GM19438 (cell line): Measurements from ENCODE around the gene ATG7.
"Not testable (repeated sequence)": the region's sequence is repeated elsewhere in the genome, so short reads cannot be mapped to it uniquely, and the experiment has no call there.

Experiments
- ATAC-seq: cut with Tn5 transposase; IDR thresholded peaks from one replicate; pipeline ENCODE4 v1.9.1; 2021; ENCODE audit warnings: low read depth; ENCODE audit not compliant: unreplicated experiment

The ATG7 gene

DNA sequence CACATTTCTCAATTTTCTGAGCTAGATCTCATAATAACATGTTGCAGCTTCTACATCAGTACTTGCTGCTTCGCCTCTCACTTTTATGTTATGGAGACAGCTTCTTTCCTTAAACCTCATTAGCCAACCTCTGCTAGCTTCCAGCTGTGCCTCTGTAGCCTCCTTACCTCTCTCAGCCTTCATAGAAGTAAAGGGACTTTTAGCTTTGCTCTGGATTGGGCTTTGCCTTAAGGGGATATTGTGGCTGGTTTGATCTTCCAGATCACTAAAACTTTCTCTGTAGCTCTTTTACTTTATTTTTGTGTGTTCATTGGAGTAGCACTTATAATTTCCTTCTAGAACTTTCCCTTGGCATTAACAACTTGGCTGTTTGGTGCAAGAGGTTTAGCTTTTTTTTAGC is 150.1 kb downstream of the ATG7 start:
- no peak for ATAC-seq

DNA sequence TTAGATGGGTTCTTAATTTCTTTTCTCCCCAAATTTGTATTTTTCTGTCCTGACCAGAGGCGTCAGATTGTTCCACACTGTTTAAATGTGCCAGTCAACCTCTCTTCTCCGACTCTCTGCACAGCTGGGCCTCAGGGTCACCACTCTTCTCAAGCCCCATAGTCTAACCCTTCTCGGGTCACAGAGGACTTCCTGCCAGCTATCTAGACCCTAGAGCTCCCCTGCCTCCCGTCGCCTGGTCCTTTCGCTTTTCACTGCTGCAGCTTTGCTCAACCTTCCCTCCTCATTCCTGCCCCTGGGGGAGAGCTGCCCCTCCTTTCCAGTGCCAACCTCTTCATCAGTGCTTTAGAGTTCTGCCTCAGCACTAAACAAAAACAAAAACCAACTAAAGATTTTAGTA is 151.7 kb downstream of the ATG7 start:
- ATAC-seq = no peak

DNA sequence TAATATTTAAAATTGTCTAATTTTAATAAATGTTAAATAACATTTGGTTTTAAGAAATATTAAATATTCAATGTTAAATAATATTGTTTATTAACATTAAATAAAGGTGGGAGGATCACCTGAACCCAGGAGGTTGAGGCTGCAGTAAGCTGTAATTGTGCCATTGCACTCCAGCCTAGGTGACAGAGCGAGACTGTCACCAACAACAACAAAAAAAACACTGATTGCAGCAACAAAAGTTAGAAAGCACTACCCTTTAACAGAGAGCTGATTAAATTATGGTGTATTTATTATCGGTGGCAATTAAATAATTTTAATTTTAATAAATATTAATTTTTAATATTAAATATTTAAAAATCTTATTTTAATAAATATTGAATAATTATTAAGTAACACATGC is 152.1 kb downstream of the ATG7 start:
- no peak for ATAC-seq

DNA sequence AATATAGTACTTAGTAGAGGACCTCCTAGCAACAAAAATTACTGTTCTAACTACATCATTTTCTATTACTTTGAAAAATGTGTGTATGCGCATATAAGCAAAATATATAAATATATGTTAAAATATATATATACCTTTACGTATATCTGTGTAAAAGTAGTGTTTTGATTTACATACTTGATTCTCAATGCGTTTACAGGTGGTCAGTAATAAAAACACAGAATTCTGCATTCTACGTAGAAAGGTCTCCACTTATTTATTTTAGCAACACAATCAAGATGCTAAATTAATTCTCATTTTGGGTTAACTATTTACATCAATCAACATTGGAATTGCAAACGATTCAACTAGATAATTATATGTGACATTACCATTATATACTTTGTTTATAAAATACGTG is 158.0 kb downstream of the ATG7 start:
- ATAC-seq = no peak

DNA sequence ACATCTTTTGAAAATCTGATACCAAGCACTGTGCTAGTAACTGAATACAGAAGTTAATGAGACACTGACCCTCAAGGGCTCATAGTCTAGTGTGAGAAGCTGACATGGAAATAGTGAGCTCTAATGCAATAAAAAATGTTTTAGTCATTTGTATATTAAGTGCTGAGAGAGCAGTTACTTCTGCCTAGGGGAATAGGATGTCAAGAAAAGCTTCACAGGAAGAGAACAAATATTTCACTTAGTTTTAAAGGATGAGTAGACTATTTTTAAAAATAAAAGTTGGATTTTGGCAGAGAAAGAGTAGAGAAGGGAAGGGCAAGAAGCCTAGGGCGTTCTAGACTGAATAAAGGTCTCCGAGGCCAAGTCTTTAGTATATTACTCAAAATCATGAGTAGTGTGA is 158.4 kb downstream of the ATG7 start:
- ATAC-seq = no peak

DNA sequence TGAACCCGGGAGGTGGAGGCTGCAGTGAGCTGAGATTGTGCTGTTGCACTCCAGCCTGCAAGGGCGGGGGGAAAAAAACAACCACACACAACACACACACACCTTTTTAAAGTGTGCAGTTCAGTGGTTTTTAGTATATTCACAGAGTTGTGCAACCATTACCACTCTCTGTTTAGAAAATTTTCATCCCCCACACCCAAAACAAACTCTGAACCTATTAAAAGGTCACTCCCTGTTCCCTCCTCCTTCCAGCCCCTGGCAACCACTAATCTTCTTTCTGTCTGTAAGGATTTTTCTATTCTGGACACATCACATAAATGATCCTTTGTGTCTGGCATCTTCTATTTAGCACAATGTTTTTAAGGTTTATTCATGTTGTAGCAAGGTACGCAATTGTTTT is 159.1 kb downstream of the ATG7 start:
- ATAC-seq = no peak

DNA sequence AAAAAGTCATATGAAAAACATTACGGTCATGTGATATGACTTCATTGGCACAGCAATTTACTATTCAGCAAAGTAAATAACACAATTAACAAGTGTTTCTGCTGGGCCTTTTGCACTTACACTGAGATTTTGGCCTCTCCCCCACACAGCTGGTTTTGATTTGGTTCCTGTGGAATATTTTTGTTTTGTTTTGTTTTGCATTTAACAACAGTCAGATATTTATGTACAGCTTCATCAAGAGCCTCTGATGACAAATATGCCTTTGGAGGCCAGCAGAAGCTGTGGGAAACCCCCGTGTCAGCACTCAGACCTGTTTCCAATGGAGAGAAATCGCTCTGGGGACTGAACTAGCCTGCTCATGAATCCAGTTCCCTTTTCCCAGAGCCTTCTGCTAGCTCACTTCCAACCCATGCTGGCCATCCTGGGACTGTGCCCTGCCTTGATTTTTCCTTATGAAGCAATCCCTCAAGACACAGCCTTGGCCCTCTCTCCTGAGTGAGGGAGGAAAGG is 161.9 kb downstream of the ATG7 start:
- ATAC-seq = no peak

DNA sequence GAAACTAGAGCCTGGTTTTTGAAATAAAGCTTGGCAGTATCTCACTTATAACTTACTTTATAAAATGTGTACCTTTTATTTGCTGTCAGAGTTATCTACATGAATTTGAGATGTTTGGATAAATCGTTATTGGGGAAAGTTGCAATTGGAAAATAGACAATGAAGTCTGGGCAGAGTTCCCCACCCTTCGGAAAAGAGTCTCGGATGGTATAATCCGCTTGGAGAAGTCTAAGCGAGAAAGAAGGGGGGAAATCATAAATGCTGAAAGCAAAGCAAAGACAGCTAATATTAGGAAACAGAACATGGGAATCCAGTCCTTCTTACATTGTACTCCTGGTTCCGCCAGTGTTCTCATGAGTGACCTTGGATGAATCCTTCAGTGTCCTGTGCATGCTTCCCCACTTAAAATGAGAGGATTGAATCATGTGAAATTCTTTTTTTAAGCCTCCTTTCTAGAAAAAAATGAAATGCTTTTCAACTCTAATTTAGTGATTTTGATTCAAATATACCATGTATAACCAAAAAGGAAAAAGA is 162.4 kb downstream of the ATG7 start:
- ATAC-seq = no peak

DNA sequence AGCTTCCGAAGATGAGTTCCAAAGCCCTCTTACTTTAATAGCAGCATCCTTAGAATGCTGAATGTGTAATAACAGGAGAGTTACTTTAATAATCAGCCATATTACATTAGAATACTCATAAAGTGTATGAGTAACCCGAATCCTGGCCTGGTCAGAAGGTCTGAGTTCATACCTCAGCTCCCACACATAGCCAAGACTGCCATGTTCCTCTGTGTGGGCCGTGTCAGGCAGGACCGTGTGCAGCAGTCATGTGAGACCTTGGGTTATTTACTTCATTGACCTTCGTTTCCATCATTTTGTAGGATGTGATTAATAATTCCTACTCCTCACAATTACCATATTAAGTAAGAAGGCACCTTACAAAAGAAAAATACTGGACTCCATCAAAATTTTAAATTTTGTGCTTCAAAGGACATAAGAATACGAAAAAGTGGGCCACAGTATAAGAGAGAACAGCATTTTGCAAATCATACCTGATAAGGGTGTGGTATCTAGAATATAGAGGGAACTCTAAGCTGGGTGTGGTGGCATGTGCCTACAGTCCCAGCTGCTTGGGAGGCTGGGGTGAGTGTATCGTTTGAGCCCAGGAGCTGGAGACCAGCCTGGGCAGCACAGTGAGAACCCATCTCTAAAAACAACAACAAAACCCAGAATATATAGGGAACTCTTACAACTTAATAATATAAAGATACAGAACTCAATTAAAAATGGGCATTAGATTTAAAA is 163.4 kb downstream of the ATG7 start:
- ATAC-seq = no peak

DNA sequence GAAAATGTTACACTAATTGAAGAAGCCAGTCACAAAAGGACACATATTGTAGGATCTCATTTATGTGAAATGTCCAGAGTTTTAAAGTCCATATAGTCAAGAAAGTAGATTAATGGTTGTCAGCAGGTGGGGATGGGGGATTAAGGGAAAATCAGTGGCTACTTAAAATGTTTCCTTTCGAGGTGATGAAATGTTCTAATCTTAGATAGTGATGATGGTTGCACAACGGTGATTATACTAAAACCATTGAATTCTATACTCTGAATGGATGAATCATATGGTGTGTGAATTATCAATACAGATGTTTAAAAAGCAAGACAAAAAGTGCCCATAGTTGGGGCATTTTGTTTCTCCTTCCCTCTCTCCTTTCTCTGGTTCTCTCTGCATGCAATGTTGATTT is 164.6 kb downstream of the ATG7 start:
- no peak for ATAC-seq

DNA sequence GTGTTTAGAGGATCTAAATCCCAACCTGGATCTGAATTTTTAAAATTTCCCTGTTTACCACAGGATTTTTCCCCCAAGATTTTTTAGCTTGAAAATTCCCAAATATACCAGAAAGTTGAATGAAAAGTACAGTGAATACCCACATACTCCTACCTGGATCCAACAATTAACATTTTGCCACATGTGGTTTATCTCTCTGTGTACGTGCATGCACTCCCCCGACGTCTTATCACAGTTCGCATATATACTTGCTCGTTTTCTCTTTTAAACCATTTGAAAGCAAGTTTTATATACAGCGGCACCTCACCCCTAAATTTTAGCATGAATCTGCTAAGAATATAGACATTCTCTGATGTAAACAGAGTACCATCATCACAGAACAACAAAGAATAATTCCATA is 165.3 kb downstream of the ATG7 start:
- ATAC-seq = no peak

DNA sequence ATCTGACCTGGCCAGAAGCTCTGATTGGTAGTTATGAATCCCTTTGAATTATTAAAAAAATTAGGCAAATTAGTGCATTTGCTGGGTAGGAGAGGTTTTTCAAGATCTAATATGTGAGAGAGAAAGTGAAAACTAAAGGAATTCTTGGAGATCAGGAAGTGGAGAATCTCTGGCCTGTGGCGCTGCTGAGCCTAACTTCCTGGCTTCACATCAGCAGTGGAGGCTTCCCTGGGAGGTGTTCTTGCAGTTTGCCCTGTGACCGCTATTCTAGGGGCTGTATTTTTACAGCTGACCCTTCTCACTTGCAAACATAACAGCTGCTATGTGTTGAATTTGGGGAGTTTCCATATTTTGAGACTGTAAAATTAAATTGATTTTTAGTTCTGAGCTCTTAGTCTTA is 166.4 kb downstream of the ATG7 start:
- no peak for ATAC-seq

DNA sequence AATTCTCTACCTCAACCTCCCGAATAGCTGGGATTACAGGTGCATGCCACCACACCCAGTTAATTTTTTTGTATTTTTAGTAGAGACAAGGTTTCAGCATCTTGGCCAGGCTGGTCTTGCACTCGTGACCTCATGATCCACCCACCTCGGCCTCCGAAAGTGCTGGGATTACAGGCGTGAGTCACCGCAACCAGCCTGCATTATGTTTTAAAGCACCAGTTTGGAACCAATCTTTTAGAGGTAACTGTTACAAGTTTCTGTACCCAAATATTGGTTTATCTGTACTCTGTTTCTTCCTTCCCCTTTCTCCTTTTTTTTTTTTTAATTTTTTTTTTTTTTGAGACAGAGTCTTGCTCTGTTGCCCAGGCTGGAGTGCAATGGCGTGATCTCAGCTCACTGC is 169.1 kb downstream of the ATG7 start:
- ATAC-seq = not testable (repeated sequence)

DNA sequence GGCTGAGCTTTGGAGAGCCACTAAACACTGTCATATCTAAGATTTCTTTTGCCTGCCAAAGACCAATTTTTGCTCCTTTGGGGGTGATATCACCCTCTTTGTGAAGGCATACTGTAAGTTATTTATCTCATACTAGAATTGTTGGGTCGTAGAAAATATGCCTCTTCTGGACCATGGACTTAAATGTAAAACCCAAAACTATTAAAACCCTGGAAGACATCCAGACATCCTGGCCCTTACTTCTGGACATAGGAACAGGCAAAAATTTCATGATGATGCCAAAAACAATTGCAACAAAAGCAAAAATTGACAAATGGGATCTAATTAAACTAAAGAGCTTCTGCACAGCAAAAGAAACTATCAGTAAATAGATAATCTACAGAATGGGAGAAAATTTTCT is 172.2 kb downstream of the ATG7 start:
- ATAC-seq = no peak

DNA sequence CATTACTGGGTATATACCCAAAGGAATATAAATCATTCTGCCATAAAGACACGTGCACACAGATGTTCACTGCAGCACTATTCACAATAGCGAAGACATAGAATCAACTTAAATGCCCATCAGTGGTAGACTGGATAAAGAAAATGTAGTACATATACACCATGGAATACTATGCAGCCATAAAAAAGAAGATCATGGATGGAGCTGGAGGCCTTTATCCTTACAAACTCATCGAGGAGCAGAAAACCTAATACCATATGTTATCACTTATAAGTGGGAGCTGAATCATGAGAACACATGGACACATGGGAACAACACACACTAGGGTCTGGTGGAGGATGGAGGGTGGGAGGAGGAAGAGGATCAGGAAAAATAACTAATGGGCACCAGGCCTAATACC is 173.0 kb downstream of the ATG7 start:
- ATAC-seq = not testable (repeated sequence)

DNA sequence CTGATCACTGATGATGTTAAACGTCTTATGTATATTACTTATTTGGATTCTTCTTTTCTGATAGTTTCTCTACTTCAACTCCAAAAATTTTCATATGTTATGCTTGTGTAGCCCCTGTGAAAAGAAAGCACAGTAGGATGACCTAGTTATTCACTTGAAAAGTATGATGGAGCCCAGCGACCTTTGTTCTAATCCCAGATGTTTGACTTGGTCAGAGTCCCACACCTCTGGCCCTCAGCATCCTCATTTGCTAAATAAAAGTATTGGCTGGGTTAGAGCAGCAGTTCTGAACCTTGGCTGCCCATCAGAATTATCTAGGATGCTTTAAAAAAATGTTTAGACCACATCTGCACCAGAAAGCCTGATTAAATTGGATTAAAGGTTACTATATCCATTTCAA is 173.7 kb downstream of the ATG7 start:
- no peak for ATAC-seq

DNA sequence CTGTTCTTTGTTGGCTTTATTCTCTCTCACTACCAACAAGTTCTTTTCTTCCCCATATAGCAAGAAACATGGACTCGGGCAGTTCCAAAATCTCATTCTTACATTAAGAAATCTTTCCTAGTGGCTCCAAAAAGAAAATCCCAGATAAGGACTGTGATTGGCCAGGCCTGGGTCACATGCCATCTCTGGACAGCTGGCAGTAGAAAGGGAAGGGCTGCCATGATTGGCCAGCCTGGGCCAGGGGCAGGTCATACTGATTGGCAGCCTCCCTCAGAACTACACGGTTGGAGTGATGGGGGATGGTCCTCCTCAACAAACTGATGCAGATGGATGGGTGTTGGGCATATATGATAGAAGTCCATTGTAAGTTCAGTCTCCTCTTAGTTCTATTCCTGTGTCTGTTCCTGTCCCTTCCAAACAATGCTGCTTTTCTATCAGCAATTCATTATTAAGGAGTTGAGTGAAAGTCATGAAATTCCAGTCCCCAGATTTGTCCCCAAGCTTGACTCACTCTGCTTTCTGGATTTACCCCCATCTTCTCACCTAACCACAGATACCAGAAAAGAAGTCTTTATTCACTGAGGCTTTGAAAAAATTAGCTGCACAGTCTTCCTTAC is 175.5 kb downstream of the ATG7 start:
- no peak for ATAC-seq

DNA sequence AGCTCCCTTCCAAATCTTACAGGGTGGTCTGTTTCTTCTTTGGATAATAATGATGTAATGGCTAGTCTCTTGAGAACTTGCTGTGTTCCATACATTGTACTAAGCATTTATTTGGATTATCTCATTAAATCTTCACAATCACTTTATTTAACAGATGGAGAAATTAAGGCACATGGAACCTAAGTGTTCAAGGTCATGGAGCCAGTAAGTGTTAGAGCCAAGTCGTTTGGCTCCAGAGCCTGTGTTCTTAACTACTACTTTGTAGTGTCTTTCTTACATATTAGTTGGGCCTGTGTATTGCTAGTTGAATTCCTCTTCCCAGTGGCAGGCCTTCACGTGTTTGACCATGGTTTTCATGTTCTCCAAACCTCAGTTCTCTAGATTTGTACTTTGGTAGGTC is 177.8 kb downstream of the ATG7 start:
- no peak for ATAC-seq

DNA sequence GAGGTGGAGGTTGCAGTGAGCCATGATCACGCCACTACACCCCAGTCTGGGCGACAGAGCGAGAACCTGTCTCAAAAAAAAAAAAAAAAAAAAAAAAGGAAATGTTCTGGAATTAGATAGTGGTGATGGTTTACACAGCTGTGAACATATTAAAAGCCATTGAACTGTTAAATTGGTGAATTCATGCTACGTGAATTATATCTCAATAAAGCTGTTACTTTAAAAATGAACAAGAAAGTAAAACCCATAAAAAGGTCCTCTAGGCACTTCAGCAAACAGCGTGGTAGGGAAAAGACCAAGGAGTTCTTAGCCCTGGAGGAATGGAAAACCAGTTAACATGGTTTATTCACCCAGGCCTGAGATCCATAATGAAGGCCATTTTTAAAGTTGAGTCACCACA is 180.1 kb downstream of the ATG7 start:
- ATAC-seq = no peak

DNA sequence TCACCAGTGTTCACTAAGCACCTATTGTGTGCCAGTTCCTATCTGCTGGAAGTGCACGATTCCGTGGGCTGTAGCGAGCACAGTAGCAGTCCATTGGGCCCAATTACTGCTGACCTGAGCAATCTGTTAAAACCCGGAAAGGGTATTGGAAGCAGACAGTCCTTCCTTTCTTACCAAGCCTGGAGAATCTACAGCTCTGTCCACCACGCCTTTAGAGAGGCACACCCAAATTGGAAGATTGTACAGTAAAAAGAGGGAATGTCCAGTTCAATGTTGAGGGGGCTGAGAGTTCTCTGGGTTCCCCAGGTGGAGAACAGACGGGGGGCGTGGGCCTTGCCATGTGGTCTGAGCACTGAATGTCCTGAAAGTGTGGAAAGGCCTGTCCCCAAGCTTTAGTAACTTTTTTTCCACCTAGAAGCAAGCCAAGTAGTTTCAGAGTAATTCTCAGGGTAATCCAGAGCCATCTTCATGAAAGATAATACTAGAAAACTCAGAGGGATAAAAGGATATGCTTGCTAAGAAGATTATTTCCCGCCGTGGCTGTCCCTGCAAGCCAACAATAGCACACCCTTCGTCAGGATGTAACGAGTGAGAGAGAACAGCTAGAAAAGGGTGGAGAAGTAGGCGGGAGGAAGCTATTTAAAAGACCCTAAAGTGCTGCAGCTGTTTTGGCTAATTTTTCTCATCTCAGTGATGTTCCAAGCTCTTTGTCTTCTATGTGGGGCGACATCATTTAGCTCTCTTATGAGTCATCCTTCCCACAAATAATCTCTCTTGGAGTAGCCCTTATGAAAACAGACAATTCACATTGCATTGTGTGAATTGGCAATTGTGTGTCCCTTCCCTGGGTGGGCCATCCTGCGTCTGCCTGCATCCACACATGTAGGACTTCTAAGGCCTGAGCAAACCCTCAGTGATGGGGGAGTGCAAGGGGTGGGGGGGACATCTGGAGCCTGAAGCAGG is 181.0 kb downstream of the ATG7 start:
- no peak for ATAC-seq

DNA sequence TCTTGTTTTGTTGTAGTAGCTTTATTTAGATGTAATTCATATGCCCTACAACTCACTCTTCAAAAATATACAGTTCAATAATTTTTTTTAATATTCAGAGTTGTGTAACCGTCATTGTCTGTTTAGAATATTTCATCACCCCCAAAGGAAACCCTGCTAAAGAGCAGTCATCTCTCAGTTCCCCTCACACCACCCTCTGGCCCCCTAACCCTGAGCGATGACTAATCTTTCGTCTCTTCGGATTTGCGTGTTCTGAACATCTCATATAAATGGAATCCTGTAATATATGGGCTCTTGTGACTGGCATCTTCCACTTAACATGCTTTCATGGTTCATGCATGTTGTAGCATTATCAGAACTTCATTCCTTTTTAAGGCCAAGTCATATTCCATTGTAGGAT is 183.8 kb downstream of the ATG7 start:
- ATAC-seq = no peak
